Measurements from ENCODE around the gene CD63.

DNA sequence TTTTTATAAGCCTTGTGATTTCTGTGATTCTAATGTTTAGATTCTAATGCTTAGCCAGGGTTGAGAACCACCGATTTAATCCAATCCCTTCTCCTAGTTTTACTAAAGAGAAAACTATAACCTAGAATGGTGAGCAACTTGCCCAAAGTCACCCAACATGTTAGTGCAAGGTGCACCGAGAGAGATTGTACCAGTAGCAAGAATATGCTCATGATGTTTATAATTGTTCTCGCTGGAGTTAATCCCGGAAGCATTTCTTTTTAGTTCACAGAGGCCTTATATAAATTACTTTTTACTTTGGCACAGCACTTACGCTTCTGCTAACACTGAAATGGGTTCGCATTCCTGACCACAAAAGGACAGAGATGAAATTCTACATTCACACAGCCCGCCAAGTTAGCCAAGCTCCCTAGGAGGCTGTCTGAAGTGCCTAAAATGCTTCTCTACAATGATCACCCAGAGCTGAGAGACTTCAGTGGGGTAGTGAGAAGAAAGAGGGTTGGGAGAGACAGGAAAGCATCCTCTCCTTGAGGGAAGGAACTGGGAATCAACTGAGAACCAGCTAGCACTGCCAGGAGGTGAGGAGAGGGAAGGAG lies 13.5 kb downstream of the CD63 start:
- no peak for TF ChIP-seq ZNF510 (tag by site-specific recombination; IDR thresholded peaks at IDR 0.05; ENCODE audit: insufficient replicate concordance)
- TF ChIP-seq, protein P1, sequence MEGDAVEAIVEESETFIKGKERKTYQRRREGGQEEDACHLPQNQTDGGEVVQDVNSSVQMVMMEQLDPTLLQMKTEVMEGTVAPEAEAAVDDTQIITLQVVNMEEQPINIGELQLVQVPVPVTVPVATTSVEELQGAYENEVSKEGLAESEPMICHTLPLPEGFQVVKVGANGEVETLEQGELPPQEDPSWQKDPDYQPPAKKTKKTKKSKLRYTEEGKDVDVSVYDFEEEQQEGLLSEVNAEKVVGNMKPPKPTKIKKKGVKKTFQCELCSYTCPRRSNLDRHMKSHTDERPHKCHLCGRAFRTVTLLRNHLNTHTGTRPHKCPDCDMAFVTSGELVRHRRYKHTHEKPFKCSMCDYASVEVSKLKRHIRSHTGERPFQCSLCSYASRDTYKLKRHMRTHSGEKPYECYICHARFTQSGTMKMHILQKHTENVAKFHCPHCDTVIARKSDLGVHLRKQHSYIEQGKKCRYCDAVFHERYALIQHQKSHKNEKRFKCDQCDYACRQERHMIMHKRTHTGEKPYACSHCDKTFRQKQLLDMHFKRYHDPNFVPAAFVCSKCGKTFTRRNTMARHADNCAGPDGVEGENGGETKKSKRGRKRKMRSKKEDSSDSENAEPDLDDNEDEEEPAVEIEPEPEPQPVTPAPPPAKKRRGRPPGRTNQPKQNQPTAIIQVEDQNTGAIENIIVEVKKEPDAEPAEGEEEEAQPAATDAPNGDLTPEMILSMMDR (tag by site-specific recombination; IDR thresholded peaks at IDR 0.05): no peak
- TF ChIP-seq, protein P2, sequence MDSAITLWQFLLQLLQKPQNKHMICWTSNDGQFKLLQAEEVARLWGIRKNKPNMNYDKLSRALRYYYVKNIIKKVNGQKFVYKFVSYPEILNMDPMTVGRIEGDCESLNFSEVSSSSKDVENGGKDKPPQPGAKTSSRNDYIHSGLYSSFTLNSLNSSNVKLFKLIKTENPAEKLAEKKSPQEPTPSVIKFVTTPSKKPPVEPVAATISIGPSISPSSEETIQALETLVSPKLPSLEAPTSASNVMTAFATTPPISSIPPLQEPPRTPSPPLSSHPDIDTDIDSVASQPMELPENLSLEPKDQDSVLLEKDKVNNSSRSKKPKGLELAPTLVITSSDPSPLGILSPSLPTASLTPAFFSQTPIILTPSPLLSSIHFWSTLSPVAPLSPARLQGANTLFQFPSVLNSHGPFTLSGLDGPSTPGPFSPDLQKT (IDR thresholded peaks at IDR 0.05; ENCODE audit: borderline replicate concordance, low read depth, low read length): no peak
- TF ChIP-seq ZNF558 (tag by site-specific recombination; IDR thresholded peaks at IDR 0.05): no peak
- no peak for TF ChIP-seq ZNF274 (IDR thresholded peaks at IDR 0.05; ENCODE audit: low read length)
- no peak for TF ChIP-seq ZNF274 (tag by site-specific recombination; IDR thresholded peaks at IDR 0.05; ENCODE audit: borderline replicate concordance)
- no peak for TF ChIP-seq ZNF530 (tag by site-specific recombination; IDR thresholded peaks at IDR 0.05; ENCODE audit: low read depth)
- TF ChIP-seq, protein P3, sequence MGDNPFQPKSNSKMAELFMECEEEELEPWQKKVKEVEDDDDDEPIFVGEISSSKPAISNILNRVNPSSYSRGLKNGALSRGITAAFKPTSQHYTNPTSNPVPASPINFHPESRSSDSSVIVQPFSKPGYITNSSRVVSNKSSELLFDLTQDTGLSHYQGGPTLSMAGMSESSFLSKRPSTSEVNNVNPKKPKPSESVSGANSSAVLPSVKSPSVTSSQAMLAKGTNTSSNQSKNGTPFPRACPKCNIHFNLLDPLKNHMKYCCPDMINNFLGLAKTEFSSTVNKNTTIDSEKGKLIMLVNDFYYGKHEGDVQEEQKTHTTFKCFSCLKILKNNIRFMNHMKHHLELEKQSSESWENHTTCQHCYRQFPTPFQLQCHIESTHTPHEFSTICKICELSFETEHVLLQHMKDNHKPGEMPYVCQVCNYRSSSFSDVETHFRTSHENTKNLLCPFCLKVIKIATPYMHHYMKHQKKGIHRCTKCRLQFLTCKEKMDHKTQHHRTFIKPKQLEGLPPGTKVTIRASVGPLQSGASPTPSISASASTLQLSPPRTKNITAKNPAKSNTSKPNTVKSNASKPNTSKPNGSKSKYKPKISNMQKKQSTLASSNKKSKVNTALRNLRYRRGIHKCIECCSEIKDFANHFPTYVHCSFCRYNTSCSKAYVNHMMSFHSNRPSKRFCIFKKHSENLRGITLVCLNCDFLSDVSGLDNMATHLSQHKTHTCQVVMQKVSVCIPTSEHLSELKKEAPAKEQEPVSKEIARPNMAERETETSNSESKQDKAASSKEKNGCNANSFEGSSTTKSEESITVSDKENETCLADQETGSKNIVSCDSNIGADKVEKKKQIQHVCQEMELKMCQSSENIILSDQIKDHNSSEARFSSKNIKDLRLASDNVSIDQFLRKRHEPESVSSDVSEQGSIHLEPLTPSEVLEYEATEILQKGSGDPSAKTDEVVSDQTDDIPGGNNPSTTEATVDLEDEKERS (tag by site-specific recombination; IDR thresholded peaks at IDR 0.05): no peak
- TF ChIP-seq, protein P4, sequence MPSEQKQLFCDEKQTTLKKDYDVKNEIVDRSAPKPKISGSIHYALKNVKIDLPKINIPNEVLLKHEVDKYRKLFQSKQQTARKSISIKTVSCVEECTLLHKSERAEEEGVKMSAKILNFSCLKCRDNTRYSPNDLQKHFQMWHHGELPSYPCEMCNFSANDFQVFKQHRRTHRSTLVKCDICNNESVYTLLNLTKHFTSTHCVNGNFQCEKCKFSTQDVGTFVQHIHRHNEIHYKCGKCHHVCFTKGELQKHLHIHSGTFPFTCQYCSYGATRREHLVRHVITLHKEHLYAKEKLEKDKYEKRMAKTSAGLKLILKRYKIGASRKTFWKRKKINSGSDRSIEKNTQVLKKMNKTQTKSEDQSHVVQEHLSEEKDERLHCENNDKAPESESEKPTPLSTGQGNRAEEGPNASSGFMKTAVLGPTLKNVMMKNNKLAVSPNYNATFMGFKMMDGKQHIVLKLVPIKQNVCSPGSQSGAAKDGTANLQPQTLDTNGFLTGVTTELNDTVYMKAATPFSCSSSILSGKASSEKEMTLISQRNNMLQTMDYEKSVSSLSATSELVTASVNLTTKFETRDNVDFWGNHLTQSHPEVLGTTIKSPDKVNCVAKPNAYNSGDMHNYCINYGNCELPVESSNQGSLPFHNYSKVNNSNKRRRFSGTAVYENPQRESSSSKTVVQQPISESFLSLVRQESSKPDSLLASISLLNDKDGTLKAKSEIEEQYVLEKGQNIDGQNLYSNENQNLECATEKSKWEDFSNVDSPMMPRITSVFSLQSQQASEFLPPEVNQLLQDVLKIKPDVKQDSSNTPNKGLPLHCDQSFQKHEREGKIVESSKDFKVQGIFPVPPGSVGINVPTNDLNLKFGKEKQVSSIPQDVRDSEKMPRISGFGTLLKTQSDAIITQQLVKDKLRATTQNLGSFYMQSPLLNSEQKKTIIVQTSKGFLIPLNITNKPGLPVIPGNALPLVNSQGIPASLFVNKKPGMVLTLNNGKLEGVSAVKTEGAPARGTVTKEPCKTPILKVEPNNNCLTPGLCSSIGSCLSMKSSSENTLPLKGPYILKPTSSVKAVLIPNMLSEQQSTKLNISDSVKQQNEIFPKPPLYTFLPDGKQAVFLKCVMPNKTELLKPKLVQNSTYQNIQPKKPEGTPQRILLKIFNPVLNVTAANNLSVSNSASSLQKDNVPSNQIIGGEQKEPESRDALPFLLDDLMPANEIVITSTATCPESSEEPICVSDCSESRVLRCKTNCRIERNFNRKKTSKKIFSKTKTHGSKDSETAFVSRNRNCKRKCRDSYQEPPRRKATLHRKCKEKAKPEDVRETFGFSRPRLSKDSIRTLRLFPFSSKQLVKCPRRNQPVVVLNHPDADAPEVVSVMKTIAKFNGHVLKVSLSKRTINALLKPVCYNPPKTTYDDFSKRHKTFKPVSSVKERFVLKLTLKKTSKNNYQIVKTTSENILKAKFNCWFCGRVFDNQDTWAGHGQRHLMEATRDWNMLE (tag by site-specific recombination; conservative IDR thresholded peaks at IDR 0.05; ENCODE audit: low read depth): no peak
- no peak for TF ChIP-seq ZNF555 (tag by site-specific recombination; conservative IDR thresholded peaks at IDR 0.05)
